ENCODE results near the gene ST3GAL2. TPM values are rescaled to one million over a fixed set of nuclear protein-coding genes. Genes with fewer than 3 reads are reported as not detected.

Gene ST3GAL2
- total and polyA plus RNA-seq, 2 donors (not counting 3 experiments of a cell fraction or from before 2014, with no cell fraction given) = 23.0 to 50.4 TPM

DNA sequence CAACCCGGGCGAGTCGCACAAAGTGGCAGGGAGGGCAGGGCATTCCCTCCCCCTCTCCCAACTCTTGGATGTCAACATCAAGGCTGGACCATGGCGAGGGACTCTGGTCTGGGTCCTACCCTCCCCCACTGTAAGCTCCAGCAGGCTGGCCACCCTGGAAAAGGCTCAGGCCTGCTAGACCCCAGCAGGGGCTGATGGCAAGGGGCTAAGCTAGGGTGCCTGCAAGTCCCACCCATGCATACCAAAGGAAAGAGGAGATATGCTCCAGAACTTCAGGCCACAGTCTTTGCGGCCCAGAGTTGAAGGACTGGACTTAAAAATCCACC lies 19.9 kb downstream of the ST3GAL2 start:
- no peak overlapping the region for H3K4me2 ChIP-seq (ENCODE audit: insufficient read depth, low read length)
- DNase-seq (ENCODE audit: low read depth, low spot score) (no peak), FAIRE-seq (no peak)
- POLR2A ChIA-PET = interaction anchor here (0.7 kb wide), 1 partner anchor 9 kb away, joined by 3 read pairs; no protein-coding TSS in a partner anchor
- H3K4me1 ChIP-seq (ENCODE audit: control insufficient read depth, extremely low read depth, insufficient read depth, low read length) = peaks cover 21% of the 10 kb centered on the region
- CTCF ChIA-PET = interaction anchor here (0.8 to 1.2 kb wide), 3 partner anchors 9 to 19 kb away, joined by 3 to 4 read pairs (median 3); no protein-coding TSS in a partner anchor
- no peaks in the 10 kb centered on the region for H3K27me3 ChIP-seq (ENCODE audit: control insufficient read depth in 2 of 2, insufficient read depth in 2 of 2, low read length in 2 of 2)
- H3K79me2 ChIP-seq (ENCODE audit: control insufficient read depth, insufficient read depth, low read length) = peaks cover 40% of the 10 kb centered on the region
- no peaks in the 10 kb centered on the region for H3K9me1 ChIP-seq (replicated peaks; ENCODE audit: control insufficient read depth, extremely low read depth, insufficient read depth, low read length)
- no peak overlapping the region for H3K4me3 ChIP-seq (replicated peaks in 1 of 3; ENCODE audit: insufficient read depth in 1 of 3, low read depth in 1 of 3, low read length in 3 of 3)
- BruUV-seq (replicated peaks) = no TSS peak
- dilution Hi-C loops (cut with MboI; ENCODE audit: extremely low pct_ligation_motif_present, low sequenced_read_pairs) = no loop called here
- H3K9ac ChIP-seq (replicated peaks; ENCODE audit: extremely low read depth, insufficient read depth, low read length) = no peak overlapping the region
- intact Hi-C loops (cut with micrococcal nuclease) = no loop called here
- H3K9me3 ChIP-seq (replicated peaks; ENCODE audit: control insufficient read depth, insufficient read depth, low read length) = no peaks in the 10 kb centered on the region
- peaks cover 0 to 7% of the 10 kb centered on the region in 2 experiments for H3K36me3 ChIP-seq (ENCODE audit: control insufficient read depth in 2 of 2, extremely low read depth in 1 of 2, insufficient read depth in 2 of 2, low read length in 2 of 2)
- H4K20me1 ChIP-seq (replicated peaks; ENCODE audit: control insufficient read depth, extremely low read depth, insufficient read depth, low read length) = no peaks in the 10 kb centered on the region
- no peak overlapping the region for H3K27ac ChIP-seq (ENCODE audit: insufficient read depth, low read depth, low read length)
- TF ChIP-seq FOS (IDR thresholded peaks at IDR 0.05; ENCODE audit: borderline replicate concordance, insufficient read depth, low read length) (no peak), JUN (IDR thresholded peaks at IDR 0.05; ENCODE audit: borderline replicate concordance, insufficient read depth, insufficient read length, low read depth) (no peak), GATA2 (IDR thresholded peaks at IDR 0.05; ENCODE audit: insufficient read depth, insufficient read length, low read depth, low read length) (no peak), POLR2A (IDR thresholded peaks at IDR 0.05; ENCODE audit: low read depth, low read length) (no peak), EZH2 (IDR thresholded peaks at IDR 0.05; ENCODE audit: borderline replicate concordance, low read depth, low read length, severe bottlenecking) (no peak), MYC (IDR thresholded peaks at IDR 0.05; ENCODE audit: low read depth, low read length) (no peak), POLR2AphosphoS5 (IDR thresholded peaks at IDR 0.05; ENCODE audit: insufficient read depth, low read depth, low read length) (no peak)
- TF ChIP-seq, protein P1, sequence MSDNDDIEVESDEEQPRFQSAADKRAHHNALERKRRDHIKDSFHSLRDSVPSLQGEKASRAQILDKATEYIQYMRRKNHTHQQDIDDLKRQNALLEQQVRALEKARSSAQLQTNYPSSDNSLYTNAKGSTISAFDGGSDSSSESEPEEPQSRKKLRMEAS (IDR thresholded peaks at IDR 0.05; ENCODE audit: insufficient read depth, insufficient read length) = no peak
- TF ChIP-seq, protein P2, sequence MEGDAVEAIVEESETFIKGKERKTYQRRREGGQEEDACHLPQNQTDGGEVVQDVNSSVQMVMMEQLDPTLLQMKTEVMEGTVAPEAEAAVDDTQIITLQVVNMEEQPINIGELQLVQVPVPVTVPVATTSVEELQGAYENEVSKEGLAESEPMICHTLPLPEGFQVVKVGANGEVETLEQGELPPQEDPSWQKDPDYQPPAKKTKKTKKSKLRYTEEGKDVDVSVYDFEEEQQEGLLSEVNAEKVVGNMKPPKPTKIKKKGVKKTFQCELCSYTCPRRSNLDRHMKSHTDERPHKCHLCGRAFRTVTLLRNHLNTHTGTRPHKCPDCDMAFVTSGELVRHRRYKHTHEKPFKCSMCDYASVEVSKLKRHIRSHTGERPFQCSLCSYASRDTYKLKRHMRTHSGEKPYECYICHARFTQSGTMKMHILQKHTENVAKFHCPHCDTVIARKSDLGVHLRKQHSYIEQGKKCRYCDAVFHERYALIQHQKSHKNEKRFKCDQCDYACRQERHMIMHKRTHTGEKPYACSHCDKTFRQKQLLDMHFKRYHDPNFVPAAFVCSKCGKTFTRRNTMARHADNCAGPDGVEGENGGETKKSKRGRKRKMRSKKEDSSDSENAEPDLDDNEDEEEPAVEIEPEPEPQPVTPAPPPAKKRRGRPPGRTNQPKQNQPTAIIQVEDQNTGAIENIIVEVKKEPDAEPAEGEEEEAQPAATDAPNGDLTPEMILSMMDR (IDR thresholded peaks at IDR 0.05; ENCODE audit: extremely low read depth in 1 of 2, insufficient read depth in 1 of 2, low read depth in 1 of 2, low read length in 2 of 2) = no peak
- no peak overlapping the region for H2AFZ ChIP-seq (ENCODE audit: low read depth, low read length)

All from endothelial cell of umbilical vein (primary cell).